A549 (cell line): ENCODE results near the gene TCF12. TPM values are rescaled to one million over a fixed set of nuclear protein-coding genes. Genes with fewer than 3 reads are reported as not detected.

Source experiments
- ATAC-seq, 2 experiments: fragments of 200-7000 bp in 1 of 2; fragments of >200 bp in 1 of 2; cut with Nextera tagmentation in 1 of 2; cut with Tn5 transposase in 1 of 2; 3 replicates each; pipeline versions ENCODE4 v1.8.0 to v1.9.1; 2018 to 2020; ENCODE audit warnings: mild to moderate bottlenecking in 1 of 2, moderate library complexity in 1 of 2
- CTCF ChIA-PET: fragments of 300-600 bp; sonication (Branson Sonifier 250); formaldehyde crosslinking; extraction: SDS; loops from one replicate; lab custom pipeline; 2021; ENCODE audit warnings: antibody characterized with exemption, inconsistent platforms; lab: Yijun Ruan, JAX
- POLR2A ChIA-PET: fragments of 350-600 bp; formaldehyde crosslinking; extraction: SDS; loops from one replicate; lab custom pipeline; 2021; ENCODE audit warnings: antibody characterized with exemption, inconsistent platforms; lab: Yijun Ruan, JAX
- DNase-seq, 2 experiments: peaks; one replicate each; pipeline versions ENCODE4 v3.0.0 to v3.0.0-alpha.2; 2011 to 2016; ENCODE audit warnings: low read depth in 1 of 2, low spot score in 1 of 2
- FAIRE-seq: peaks from 2 replicates; lab custom pipeline; 2011; peaks lifted over from hg19 to GRCh38; lab: Jason Lieb, UNC
- H3K27ac ChIP-seq, 2 experiments: fragments of >200 bp; sonication (Bioruptor Twin); formaldehyde crosslinking; 3 replicates each; pipeline ENCODE4 v1.5.1; 2016 to 2017
- H3K4me1 ChIP-seq: fragments of >200 bp; sonication (Bioruptor Twin); formaldehyde crosslinking; 3 replicates; pipeline ENCODE4 v1.6.1; 2016
- H3K4me2 ChIP-seq: fragments of >200 bp; sonication (Bioruptor Twin); formaldehyde crosslinking; 3 replicates; pipeline ENCODE4 v1.6.1; 2016
- H3K4me3 ChIP-seq: fragments of >200 bp; sonication (Bioruptor Twin); formaldehyde crosslinking; 3 replicates; pipeline ENCODE4 v1.5.1; 2016
- H3K9me3 ChIP-seq: fragments of >200 bp; sonication (Bioruptor Twin); formaldehyde crosslinking; 3 replicates; pipeline ENCODE4 v1.6.1; 2016
- BHLHE40 ChIP-seq: IDR thresholded peaks from 2 replicates; pipeline ENCODE4 v1.6.1; 2012; ENCODE audit warnings: low read depth, low read length, inconsistent platforms
- CEBPB ChIP-seq, 2 experiments: fragments of >200 bp in 1 of 2; sonication (Bioruptor Twin) in 1 of 2; formaldehyde crosslinking in 1 of 2; IDR thresholded peaks; 2 replicates each; pipeline ENCODE4 v1.6.1; 2012 to 2016
- EHF ChIP-seq: fragments of 250-450 bp; sonication (Bioruptor Pico); IDR thresholded peaks from 2 replicates; pipeline ENCODE4 v1.5.0; 2020; ENCODE audit warnings: mild to moderate bottlenecking
- ELK1 ChIP-seq: fragments of 150-350 bp; IDR thresholded peaks from 2 replicates; pipeline ENCODE4 v1.6.1; 2014; ENCODE audit warnings: low read depth, mild to moderate bottlenecking, low read length
- EP300 ChIP-seq, 2 experiments: fragments of >200 bp; sonication (Bioruptor Twin); formaldehyde crosslinking; IDR thresholded peaks; 2 replicates in 1 of 2; 3 replicates in 1 of 2; pipeline ENCODE4 v1.6.1; 2016 to 2017
- FOSB ChIP-seq: fragments of 250-450 bp; sonication (Bioruptor Pico); IDR thresholded peaks from 2 replicates; pipeline ENCODE4 v1.5.0; 2020; ENCODE audit warnings: mild to moderate bottlenecking, moderate library complexity
- GATA3 ChIP-seq: IDR thresholded peaks from 2 replicates; pipeline ENCODE4 v1.6.1; 2012; ENCODE audit warnings: borderline replicate concordance
- HEYL ChIP-seq: fragments of 250-450 bp; sonication (Bioruptor Pico); IDR thresholded peaks from 2 replicates; pipeline ENCODE4 v1.8.0; 2021; ENCODE audit warnings: mild to moderate bottlenecking, moderate library complexity
- JUNB ChIP-seq: fragments of >200 bp; sonication (Bioruptor Twin); formaldehyde crosslinking; IDR thresholded peaks from 2 replicates; pipeline ENCODE4 v1.6.1; 2016
- KDM1A ChIP-seq: fragments of 200-600 bp; sonication (generic); IDR thresholded peaks from 2 replicates; pipeline ENCODE4 v1.6.1; 2016; ENCODE audit warnings: low read depth, mild to moderate bottlenecking
- MAFK ChIP-seq: fragments of 450-650 bp; IDR thresholded peaks from 2 replicates; pipeline ENCODE4 v1.6.1; 2014; ENCODE audit not compliant: partially characterized antibody
- NFE2L2 ChIP-seq: fragments of 150-350 bp; conservative IDR thresholded peaks from 2 replicates; pipeline ENCODE4 v1.6.1; 2014; ENCODE audit warnings: low read length
- NPAS2 ChIP-seq: fragments of 250-450 bp; sonication (Bioruptor Pico); IDR thresholded peaks from 2 replicates; pipeline ENCODE4 v1.8.0; 2022; ENCODE audit warnings: mild to moderate bottlenecking, moderate library complexity, borderline replicate concordance
- NR3C1 ChIP-seq: fragments of >200 bp; sonication (Bioruptor Twin); formaldehyde crosslinking; IDR thresholded peaks from 3 replicates; pipeline ENCODE4 v1.6.1; 2017
- PBX3 ChIP-seq: IDR thresholded peaks from 2 replicates; pipeline ENCODE4 v1.6.1; 2012
- POLR2A ChIP-seq: IDR thresholded peaks from 2 replicates; pipeline ENCODE4 v1.6.1; 2012; ENCODE audit warnings: mild to moderate bottlenecking, low read length
- RARB ChIP-seq: fragments of 250-450 bp; sonication (Bioruptor Pico); IDR thresholded peaks from 2 replicates; pipeline ENCODE4 v1.8.0; 2021; ENCODE audit warnings: mild to moderate bottlenecking, moderate library complexity
- RFX5 ChIP-seq: fragments of 450-650 bp; IDR thresholded peaks from 2 replicates; pipeline ENCODE4 v1.7.1; 2014; ENCODE audit warnings: antibody characterized with exemption, mild to moderate bottlenecking, moderate library complexity
- SMC3 ChIP-seq: fragments of >200 bp; sonication (Bioruptor Twin); formaldehyde crosslinking; IDR thresholded peaks from 3 replicates; pipeline ENCODE4 v1.6.1; 2018; ENCODE audit warnings: inconsistent platforms
- TFCP2L1 ChIP-seq: fragments of 250-450 bp; sonication (Bioruptor Pico); IDR thresholded peaks from 2 replicates; pipeline ENCODE4 v1.5.0; 2021; ENCODE audit warnings: mild to moderate bottlenecking
- WGBS: methylation state at CpG from one replicate; pipeline ENCODE4 v1.1.6; 2017; ENCODE audit errors: missing lambda C conversion rate; 5-methylcytosine and 5-hydroxymethylcytosine counted together
- polyA plus RNA-seq, 4 experiments: library from polyadenylated mRNA; depleted of rRNA in 3 of 4; stranded (reverse); fragments of >200 nt; fragmentation: RNase III in 1 of 4; extraction: RNeasy Plus Mini Kit Qiagen cat#74134 plus additional on column Dnase treatment in 1 of 4; gene quantifications; 2 replicates in 3 of 4; 3 replicates in 1 of 4; pipeline ENCODE4 v1.2.3, GENCODE V29; 2011 to 2017

Gene TCF12
- polyA plus RNA-seq, 2 of the 4 experiments (the other 2 are of a cell fraction): 36.3 to 121 TPM

- no peak for FAIRE-seq
- ChIA-PET POLR2A (interaction anchor here (1.2 kb wide), 1 partner anchor 13 kb away, joined by 3 read pairs; no protein-coding TSS in a partner anchor), CTCF (interaction anchor here (4.2 kb wide), 1 partner anchor 9 kb away, joined by 20 read pairs; no protein-coding TSS in a partner anchor)
- Histone ChIP-seq H3K4me2 (no peak overlapping the region), H3K27ac (no peak overlapping the region), H3K4me1 (peaks cover 25% of the 10 kb centered on the region), H3K4me3 (no peak overlapping the region), H3K9me3 (peaks cover 17% of the 10 kb centered on the region)
- TF ChIP-seq RFX5: no peak
- no peak for TF ChIP-seq POLR2A
- no peak for TF ChIP-seq HEYL
- TF ChIP-seq BHLHE40: no peak
- TF ChIP-seq TFCP2L1 (CRISPR knock-in tag): no peak
- no peak for TF ChIP-seq FOSB
- no peak for TF ChIP-seq SMC3
- no peak for TF ChIP-seq EHF (CRISPR knock-in tag)
- TF ChIP-seq NPAS2 (CRISPR knock-in tag): no peak
- no peak for TF ChIP-seq RARB (CRISPR knock-in tag)
- TF ChIP-seq ELK1: no peak
- TF ChIP-seq KDM1A: no peak
- TF ChIP-seq JUNB: no peak
- 65% methylated on average over 3 of the region's 3 CpGs for WGBS
- ATAC-seq: no peak
- DNase-seq: no peak
Measured at GRCh38 chr15:57156210-57156884, 237.9 kb downstream of the TCF12 start.

GRCh38 chr15:57158589-57158988 is 240.1 kb downstream of the TCF12 start:
- Histone ChIP-seq H3K4me1 (peaks cover 25% of the 10 kb centered on the region), H3K4me2 (peak overlapping the region; percentile 14; the same call in 2 of the 3 replicates), H3K27ac (no peak overlapping the region), H3K4me3 (no peak overlapping the region), H3K9me3 (no peaks in the 10 kb centered on the region)
- DNase-seq (peak in 1 of 2 experiments; percentile 13), FAIRE-seq (no peak), ATAC-seq (peak; percentile 80 to 81; a peak in 4 of 6 replicates)
- ChIA-PET CTCF (interaction anchor here (1.2 to 5.1 kb wide), 7 partner anchors 11 to 667 kb away, joined by 3 to 25 read pairs (median 5); no protein-coding TSS in a partner anchor), POLR2A (no interaction called here)
- TF ChIP-seq CEBPB (IDR thresholded peaks at IDR 0.05): no peak
- peak; percentile 5 for TF ChIP-seq MAFK

- FAIRE-seq: peak; percentile 79
- WGBS: 70% methylated on average over 4 of the region's 4 CpGs
- TF ChIP-seq GATA3 (peak; percentile 38; the same call in 1 of the 2 replicates), NFE2L2 (no peak)
- TF ChIP-seq, all 56 proteins: peak for 1
- no peak overlapping the region for H3K27ac ChIP-seq
- H3K4me3 ChIP-seq: no peak overlapping the region
- DNase-seq (no peak), ATAC-seq (no peak)
- no peaks in the 10 kb centered on the region for H3K9me3 ChIP-seq
- POLR2A ChIA-PET: no interaction called here
- CTCF ChIA-PET: interaction anchor here (0.6 to 5.1 kb wide), 9 partner anchors 12 to 668 kb away, joined by 3 to 25 read pairs (median 4); no protein-coding TSS in a partner anchor
- peaks cover 25% of the 10 kb centered on the region for H3K4me1 ChIP-seq
- peak overlapping the region; percentile 14; the same call in 2 of the 3 replicates for H3K4me2 ChIP-seq
Measured at GRCh38 chr15:57158997-57159668, 240.7 kb downstream of the TCF12 start.

- no peak overlapping the region; the same call in 2 of the 3 replicates for H3K4me2 ChIP-seq
- POLR2A ChIA-PET: no interaction called here
- peaks cover 25% of the 10 kb centered on the region for H3K4me1 ChIP-seq
- CTCF ChIA-PET: interaction anchor here (0.6 to 5.1 kb wide), 7 partner anchors 12 to 668 kb away, joined by 3 to 25 read pairs (median 5); no protein-coding TSS in a partner anchor
- DNase-seq (no peak), FAIRE-seq (no peak), ATAC-seq (no peak)
- no peak overlapping the region for H3K27ac ChIP-seq
- H3K9me3 ChIP-seq: no peaks in the 10 kb centered on the region
- no peak overlapping the region for H3K4me3 ChIP-seq
- TF ChIP-seq PBX3: no peak
- TF ChIP-seq EP300 (IDR thresholded peaks at IDR 0.05): no peak
- no peak for TF ChIP-seq NR3C1
- peak; percentile 75 for TF ChIP-seq MAFK
Measured at GRCh38 chr15:57159767-57160166, 241.3 kb downstream of the TCF12 start.
